Retinal pigment epithelial cell (primary cell): Measurements from ENCODE around the gene RHBDF1.

ENCODE experiments used
- DNase-seq: peaks from one replicate; pipeline ENCODE4 v3.0.0-alpha.2; 2010; ENCODE audit warnings: low read depth
- H3K4me3 ChIP-seq: 2 replicates; pipeline ENCODE4 v1.5.1; 2011; ENCODE audit warnings: mild to moderate bottlenecking, low read length, control low read depth, moderate library complexity
- TF ChIP-seq, protein P1 (sequence below): conservative IDR thresholded peaks from 2 replicates; pipeline ENCODE4 v1.5.1; 2011; ENCODE audit warnings: low read depth, low read length, control low read depth, inconsistent platforms

Gene RHBDF1

DNA sequence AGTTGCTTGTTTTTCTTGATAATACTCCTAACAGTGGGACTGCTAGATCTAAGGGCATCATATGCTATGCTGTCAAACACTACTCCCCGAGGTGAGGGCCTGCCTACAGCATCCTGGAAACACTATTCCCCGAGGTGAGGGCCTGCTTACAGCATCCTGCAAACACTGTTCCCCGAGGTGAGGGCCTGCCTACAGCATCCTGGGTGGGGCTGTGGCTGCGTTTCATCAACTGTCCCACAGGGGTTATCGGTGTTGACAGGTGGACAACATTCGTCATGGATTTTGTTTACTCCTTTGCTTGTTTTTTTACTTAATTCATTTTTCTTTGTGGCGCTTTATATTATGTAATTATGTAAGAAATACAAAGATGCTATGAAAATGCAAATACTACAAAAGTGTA is 43.6 kb upstream of the RHBDF1 start:
- TF ChIP-seq, protein P1, sequence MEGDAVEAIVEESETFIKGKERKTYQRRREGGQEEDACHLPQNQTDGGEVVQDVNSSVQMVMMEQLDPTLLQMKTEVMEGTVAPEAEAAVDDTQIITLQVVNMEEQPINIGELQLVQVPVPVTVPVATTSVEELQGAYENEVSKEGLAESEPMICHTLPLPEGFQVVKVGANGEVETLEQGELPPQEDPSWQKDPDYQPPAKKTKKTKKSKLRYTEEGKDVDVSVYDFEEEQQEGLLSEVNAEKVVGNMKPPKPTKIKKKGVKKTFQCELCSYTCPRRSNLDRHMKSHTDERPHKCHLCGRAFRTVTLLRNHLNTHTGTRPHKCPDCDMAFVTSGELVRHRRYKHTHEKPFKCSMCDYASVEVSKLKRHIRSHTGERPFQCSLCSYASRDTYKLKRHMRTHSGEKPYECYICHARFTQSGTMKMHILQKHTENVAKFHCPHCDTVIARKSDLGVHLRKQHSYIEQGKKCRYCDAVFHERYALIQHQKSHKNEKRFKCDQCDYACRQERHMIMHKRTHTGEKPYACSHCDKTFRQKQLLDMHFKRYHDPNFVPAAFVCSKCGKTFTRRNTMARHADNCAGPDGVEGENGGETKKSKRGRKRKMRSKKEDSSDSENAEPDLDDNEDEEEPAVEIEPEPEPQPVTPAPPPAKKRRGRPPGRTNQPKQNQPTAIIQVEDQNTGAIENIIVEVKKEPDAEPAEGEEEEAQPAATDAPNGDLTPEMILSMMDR: no peak
- no peak for DNase-seq
- no peak overlapping the region for H3K4me3 ChIP-seq

DNA sequence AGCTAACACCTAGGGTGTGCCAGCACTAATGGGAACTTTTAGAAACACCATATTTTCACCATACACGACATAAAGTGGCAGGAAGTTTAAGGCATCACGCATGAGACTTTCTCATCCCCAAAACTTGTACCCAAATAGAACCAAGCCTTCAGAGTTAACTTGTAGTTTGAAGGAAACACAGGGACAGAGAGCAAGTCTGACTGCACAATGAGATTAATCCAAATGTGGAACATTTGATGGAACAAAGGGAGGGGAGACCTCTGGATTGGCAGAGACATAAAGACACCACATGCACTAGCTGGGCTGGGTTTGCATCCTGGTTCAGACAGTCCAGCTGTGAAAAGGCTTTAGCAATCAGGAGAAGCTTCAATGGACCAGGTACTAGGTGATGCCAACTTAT is 41.9 kb upstream of the RHBDF1 start:
- no peak for DNase-seq
- TF ChIP-seq, protein P1: no peak
- H3K4me3 ChIP-seq: no peak overlapping the region

DNA sequence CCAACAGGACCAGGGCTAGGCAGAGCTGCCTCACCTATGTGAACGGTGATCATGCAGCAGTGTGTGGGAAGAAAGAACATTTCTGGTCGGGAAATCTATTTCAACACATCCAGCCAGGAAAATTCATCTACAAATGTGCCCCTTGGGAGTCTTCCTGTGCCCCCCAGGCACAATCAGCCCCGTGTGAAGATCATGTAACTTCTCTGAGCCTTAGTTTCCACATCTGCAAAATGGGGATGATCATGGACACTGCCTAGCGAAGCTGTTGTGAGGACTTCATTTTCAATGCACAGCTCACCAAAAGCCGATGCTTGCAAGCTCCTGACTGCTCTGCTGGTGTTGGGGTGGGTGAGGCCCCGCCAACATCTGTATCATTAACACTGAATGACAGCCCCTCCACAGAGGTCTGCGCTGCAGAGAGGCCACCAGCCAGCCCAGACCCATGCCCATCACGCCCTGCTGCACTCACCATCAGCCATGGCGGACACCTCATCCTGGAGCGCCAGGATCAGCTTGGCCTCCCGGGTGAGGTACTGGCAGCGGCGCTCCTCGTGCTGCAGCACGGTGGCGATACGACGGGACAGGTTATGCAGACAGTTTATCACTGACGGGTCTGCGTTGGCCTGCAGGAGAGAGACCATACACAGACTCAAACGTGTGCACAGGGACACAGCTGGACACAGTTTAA is 39.9 kb upstream of the RHBDF1 start:
- H3K4me3 ChIP-seq: no peak overlapping the region
- DNase-seq: no peak
- TF ChIP-seq, protein P1: no peak

DNA sequence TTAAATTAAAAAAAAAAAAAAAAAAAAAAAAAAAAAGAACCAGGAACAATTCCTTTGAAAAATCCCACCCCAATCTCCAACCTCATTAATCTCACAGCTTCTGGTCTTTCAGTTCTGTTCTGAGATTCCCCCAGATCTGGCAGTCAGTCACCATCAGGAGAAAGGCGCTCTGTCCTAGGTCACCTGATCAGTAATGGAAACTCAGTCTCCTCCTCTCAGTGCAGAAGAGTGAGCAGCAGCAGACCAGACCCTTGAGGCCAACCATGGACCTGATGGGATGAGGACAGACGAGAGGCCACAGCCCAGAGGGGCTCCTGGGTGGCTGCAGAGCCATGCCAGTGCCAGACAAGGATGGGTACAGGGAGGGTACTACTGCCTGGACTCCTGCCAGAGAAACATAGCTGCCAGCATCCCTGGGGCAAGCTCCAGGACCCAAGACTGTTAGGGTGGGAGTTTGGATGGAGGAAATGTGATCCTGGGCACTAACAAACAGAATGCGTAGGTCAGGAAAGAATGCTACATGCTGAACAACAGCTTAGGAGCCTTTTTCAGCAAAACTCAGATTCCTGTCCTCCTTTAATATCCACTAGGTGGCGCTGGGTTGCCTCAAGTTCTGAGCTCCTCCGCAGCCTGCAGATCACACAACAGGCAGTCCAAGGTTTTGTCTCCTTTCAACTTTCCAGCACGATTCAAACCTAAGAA is 34.3 kb upstream of the RHBDF1 start:
- TF ChIP-seq, protein P1: peak; percentile 83
- no peak for DNase-seq
- no peak overlapping the region for H3K4me3 ChIP-seq

DNA sequence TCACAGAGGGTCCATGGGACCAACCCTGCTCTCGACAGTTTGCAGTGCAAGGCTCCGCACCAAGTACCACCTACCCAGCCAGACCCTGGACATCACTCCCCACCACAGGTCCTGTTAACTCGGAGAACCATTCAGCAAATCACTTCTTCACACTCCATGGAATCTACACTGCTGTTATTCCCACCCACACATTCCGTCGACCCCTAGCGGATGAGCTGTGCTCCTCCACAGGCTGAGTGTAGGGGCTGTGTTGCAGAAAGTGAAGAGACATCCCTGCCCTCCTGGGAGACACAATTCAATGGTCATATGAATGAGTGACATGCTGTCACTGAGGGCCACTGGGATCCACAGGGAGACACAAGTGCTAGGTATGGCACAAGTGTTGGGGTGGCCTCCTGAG is 33.1 kb upstream of the RHBDF1 start:
- TF ChIP-seq, protein P1: no peak
- no peak for DNase-seq
- no peak overlapping the region for H3K4me3 ChIP-seq

DNA sequence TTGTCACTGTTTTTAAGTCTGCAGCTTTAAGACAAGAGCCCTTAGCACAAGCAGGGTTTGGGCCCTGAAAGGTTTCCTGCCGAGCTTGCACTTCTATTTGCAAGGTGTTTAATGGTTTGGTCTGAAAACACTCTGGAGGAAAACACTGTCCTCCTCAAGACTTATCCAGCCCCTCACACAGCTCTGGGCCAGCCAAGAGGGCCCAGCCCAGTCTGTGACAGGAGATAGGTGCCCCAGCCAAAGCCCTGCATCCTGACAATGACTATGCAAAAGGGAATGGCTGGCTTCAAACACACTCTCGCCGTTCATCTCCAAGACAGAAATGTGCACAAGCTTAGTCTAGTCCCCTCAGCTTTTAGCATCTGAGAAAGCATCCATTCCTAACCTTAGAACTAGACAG is 32.5 kb upstream of the RHBDF1 start:
- no peak for DNase-seq

More for the DNA sequence above, 32.5 kb upstream of the RHBDF1 start:
- TF ChIP-seq, protein P1: no peak
- H3K4me3 ChIP-seq: no peak overlapping the region
